Measurements from ENCODE around the gene EBLN1.

DNA sequence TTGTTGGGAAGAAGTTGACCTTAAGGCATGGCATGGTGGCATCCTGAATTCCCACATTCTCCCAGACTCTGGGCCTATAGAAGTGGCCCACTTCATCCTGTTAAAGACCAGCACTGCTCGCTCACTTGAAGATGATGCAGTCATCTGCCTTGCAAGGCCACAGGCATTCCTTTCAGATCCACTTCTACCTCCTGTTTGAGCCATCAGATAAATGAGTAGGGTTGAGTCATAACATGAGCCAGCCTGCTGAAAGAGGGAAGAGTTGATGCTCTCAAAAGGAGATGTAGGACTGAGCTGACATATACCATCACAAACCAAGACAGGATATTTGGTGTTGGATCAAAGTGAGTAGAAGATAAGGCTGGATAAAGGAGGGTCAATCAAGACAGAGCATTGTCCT is 1.5 kb upstream of the EBLN1 start:
- TF ChIP-seq ARNTL (CRISPR knock-in tag; IDR thresholded peaks at IDR 0.05; ENCODE audit: borderline replicate concordance, low read depth) (no peak), TOX (CRISPR knock-in tag; IDR thresholded peaks at IDR 0.05; ENCODE audit: borderline replicate concordance) (no peak), ISL1 (CRISPR knock-in tag; IDR thresholded peaks at IDR 0.05) (no peak), SNAI2 (CRISPR knock-in tag; IDR thresholded peaks at IDR 0.05) (no peak), OSR1 (CRISPR knock-in tag; IDR thresholded peaks at IDR 0.05) (no peak), RARB (CRISPR knock-in tag; IDR thresholded peaks at IDR 0.05) (no peak), BACH2 (CRISPR knock-in tag; IDR thresholded peaks at IDR 0.05; ENCODE audit: borderline replicate concordance) (no peak)
- TF ChIP-seq, protein P1, sequence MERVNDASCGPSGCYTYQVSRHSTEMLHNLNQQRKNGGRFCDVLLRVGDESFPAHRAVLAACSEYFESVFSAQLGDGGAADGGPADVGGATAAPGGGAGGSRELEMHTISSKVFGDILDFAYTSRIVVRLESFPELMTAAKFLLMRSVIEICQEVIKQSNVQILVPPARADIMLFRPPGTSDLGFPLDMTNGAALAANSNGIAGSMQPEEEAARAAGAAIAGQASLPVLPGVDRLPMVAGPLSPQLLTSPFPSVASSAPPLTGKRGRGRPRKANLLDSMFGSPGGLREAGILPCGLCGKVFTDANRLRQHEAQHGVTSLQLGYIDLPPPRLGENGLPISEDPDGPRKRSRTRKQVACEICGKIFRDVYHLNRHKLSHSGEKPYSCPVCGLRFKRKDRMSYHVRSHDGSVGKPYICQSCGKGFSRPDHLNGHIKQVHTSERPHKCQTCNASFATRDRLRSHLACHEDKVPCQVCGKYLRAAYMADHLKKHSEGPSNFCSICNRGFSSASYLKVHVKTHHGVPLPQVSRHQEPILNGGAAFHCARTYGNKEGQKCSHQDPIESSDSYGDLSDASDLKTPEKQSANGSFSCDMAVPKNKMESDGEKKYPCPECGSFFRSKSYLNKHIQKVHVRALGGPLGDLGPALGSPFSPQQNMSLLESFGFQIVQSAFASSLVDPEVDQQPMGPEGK (CRISPR knock-in tag; IDR thresholded peaks at IDR 0.05; ENCODE audit: borderline replicate concordance): no peak

Measured in SK-N-SH treated with all-trans-retinoic acid at 6 μM for 48 hours (cell line).